Tibial nerve (tissue), 4 donors: ENCODE data around the gene ZNRF3. TPM values are rescaled to one million over a fixed set of nuclear protein-coding genes. Genes with fewer than 3 reads are reported as not detected.

ENCODE experiments used
- DNase-seq, 2 donors: peaks; one replicate each; pipeline ENCODE4 v3.0.0-alpha.2; 2019; ENCODE audit warnings: low spot score in 2 of 2
- H3K27ac ChIP-seq, 4 donors: fragments of 200-600 bp; sonication (generic) in 3 of 4; one replicate each; pipeline ENCODE4 v1.5.1; 2017 to 2019; ENCODE audit warnings: mild to moderate bottlenecking in 1 of 4
- H3K27me3 ChIP-seq, 2 donors: fragments of 200-600 bp; sonication (generic) in 1 of 2; one replicate each; pipeline versions ENCODE4 v1.5.1 to v1.6.0; 2017 to 2019
- H3K36me3 ChIP-seq, 3 donors: fragments of 200-600 bp; sonication (generic); one replicate each; pipeline ENCODE4 v1.5.1; 2018 to 2019
- H3K4me1 ChIP-seq, 4 donors: fragments of 200-600 bp; sonication (generic) in 3 of 4; one replicate each; pipeline ENCODE4 v1.5.1; 2017 to 2019
- H3K4me3 ChIP-seq, 4 donors: fragments of 200-600 bp; sonication (generic) in 3 of 4; one replicate each; pipeline ENCODE4 v1.5.1; 2017 to 2019; ENCODE audit warnings: mild to moderate bottlenecking in 1 of 4, moderate library complexity in 1 of 4
- H3K9me3 ChIP-seq, 4 donors: fragments of 200-600 bp; sonication (generic) in 3 of 4; one replicate each; pipeline ENCODE4 v1.5.1; 2017 to 2019
- EP300 ChIP-seq, 2 donors: sonication (generic); formaldehyde crosslinking; IDR thresholded peaks; one replicate each; pipeline ENCODE4 v1.6.1; 2017; ENCODE audit warnings: antibody characterized with exemption in 2 of 2, mild to moderate bottlenecking in 1 of 2
- POLR2A ChIP-seq, 2 donors: fragments of 450-650 bp; IDR thresholded peaks; one replicate each; pipeline ENCODE4 v1.6.1; 2017; ENCODE audit warnings: antibody characterized with exemption in 2 of 2, mild to moderate bottlenecking in 2 of 2, moderate library complexity in 2 of 2
- WGBS, 2 donors: methylation state at CpG; one replicate each; pipeline ENCODE4 v1.1.5; 2018; 5-methylcytosine and 5-hydroxymethylcytosine counted together
- total RNA-seq, 4 donors: library from RNA; depleted of rRNA; stranded (reverse); fragments of >200 nt; gene quantifications; one replicate each; pipeline ENCODE4 v1.1.0, GENCODE V29; 2016
- TF ChIP-seq, protein P1 (sequence below), 5 experiments: fragments of 200-600 bp in 3 of 5; fragments of 450-650 bp in 2 of 5; sonication (generic) in 3 of 5; IDR thresholded peaks; one replicate each; pipeline ENCODE4 v1.5.1; 2016 to 2019; ENCODE audit warnings: antibody characterized with exemption in 5 of 5, mild to moderate bottlenecking in 3 of 5, moderate library complexity in 2 of 5

Gene ZNRF3
- total RNA-seq, 4 donors from 2014 or later, result 18.0 to 37.9 (median 23.5) TPM

DNA sequence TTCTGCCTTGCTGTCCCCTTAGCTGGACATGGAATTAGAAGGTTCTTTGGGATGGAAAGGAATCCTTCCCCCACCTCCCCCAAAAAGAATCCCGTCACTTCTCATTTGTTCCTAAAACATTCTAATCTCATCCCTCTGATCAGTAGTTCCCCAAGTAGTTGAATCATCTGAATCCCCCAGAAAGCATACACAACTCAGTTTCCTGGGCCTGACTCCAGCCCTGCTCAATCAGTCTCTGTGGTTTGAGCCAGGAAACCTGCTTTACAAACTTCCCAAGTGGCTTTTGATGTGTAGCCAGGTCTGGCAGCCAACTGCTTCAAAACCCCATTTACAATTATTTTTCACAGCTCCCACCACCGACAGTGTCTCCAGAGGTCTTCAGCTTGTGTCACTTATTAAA, 158.0 kb downstream of the ZNRF3 start:
- H3K9me3 ChIP-seq, result no peaks in the 10 kb centered on the region
- TF ChIP-seq POLR2A (IDR thresholded peaks at IDR 0.05) (no peak), EP300 (IDR thresholded peaks at IDR 0.05) (no peak)
- TF ChIP-seq, protein P1, sequence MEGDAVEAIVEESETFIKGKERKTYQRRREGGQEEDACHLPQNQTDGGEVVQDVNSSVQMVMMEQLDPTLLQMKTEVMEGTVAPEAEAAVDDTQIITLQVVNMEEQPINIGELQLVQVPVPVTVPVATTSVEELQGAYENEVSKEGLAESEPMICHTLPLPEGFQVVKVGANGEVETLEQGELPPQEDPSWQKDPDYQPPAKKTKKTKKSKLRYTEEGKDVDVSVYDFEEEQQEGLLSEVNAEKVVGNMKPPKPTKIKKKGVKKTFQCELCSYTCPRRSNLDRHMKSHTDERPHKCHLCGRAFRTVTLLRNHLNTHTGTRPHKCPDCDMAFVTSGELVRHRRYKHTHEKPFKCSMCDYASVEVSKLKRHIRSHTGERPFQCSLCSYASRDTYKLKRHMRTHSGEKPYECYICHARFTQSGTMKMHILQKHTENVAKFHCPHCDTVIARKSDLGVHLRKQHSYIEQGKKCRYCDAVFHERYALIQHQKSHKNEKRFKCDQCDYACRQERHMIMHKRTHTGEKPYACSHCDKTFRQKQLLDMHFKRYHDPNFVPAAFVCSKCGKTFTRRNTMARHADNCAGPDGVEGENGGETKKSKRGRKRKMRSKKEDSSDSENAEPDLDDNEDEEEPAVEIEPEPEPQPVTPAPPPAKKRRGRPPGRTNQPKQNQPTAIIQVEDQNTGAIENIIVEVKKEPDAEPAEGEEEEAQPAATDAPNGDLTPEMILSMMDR (IDR thresholded peaks at IDR 0.05), result no peak
- H3K4me1 ChIP-seq, result peaks cover 0 to 39% (median 15%) of the 10 kb centered on the region in 4 donors
- H3K4me3 ChIP-seq, result no peak overlapping the region
- peaks cover 0 to 31% (median 0%) of the 10 kb centered on the region in 3 donors for H3K36me3 ChIP-seq
- peak overlapping the region in 2 of 4 donors; percentile 71 to 75 for H3K27ac ChIP-seq
- WGBS, 2 donors, result 22 to 25% methylated on average over 2 of the region's 2 CpGs
- no peaks in the 10 kb centered on the region for H3K27me3 ChIP-seq
- DNase-seq, result no peak

- H3K4me1 ChIP-seq, result peaks cover 0 to 35% (median 15%) of the 10 kb centered on the region in 4 donors
- H3K27ac ChIP-seq, result peak overlapping the region in 3 of 4 donors; percentile 15 to 81 (median 72)
- TF ChIP-seq, protein P1 (IDR thresholded peaks at IDR 0.05), result no peak
- TF ChIP-seq EP300 (IDR thresholded peaks at IDR 0.05), result no peak
- TF ChIP-seq POLR2A (IDR thresholded peaks at IDR 0.05), result no peak
- WGBS, 2 donors, result 69 to 75% methylated on average over 7 of the region's 7 CpGs
- H3K36me3 ChIP-seq, result peaks cover 0 to 57% (median 0%) of the 10 kb centered on the region in 3 donors
- no peak for DNase-seq
- no peaks in the 10 kb centered on the region for H3K9me3 ChIP-seq
- H3K4me3 ChIP-seq, result no peak overlapping the region
- no peaks in the 10 kb centered on the region for H3K27me3 ChIP-seq
Measured at GRCh38 chr22:29043906-29044575, 160.7 kb downstream of the ZNRF3 start.

DNA sequence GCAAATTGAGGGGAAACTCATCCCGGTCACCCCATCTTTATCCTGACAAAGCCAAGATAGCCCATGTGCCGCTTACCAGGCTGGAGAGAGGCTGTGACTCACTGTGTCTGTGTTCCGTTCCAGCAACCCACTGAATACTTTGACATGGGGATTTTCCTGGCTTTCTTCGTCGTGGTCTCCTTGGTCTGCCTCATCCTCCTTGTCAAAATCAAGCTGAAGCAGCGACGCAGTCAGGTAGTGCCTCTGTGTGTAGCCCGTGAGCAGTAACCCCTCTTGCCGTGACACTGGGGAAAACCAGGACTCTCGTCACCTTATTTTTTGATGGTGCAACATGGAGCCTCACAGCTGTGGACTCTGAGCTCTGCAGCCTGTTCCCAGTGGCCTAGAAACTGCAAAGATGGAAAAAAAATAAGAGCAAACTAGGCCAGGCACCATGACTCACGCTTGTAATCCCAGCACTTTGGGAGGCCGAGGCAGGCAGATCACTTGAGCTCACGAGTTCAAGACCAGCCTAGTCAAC, 161.3 kb downstream of the ZNRF3 start:
- H3K27ac ChIP-seq, result peak overlapping the region in 3 of 4 donors; percentile 15 to 81 (median 72)
- H3K27me3 ChIP-seq, result no peaks in the 10 kb centered on the region
- H3K4me1 ChIP-seq, result peaks cover 0 to 32% (median 15%) of the 10 kb centered on the region in 4 donors
- H3K4me3 ChIP-seq, result no peak overlapping the region
- 78% methylated on average over 13 of the region's 13 CpGs for WGBS, 2 donors
- H3K9me3 ChIP-seq, result no peaks in the 10 kb centered on the region
- no peak for TF ChIP-seq POLR2A (IDR thresholded peaks at IDR 0.05)
- TF ChIP-seq, protein P1 (IDR thresholded peaks at IDR 0.05), result no peak
- TF ChIP-seq EP300 (IDR thresholded peaks at IDR 0.05), result no peak
- H3K36me3 ChIP-seq, result peaks cover 0 to 64% (median 0%) of the 10 kb centered on the region in 3 donors
- no peak for DNase-seq

GRCh38 chr22:29048822-29049654, 165.7 kb downstream of the ZNRF3 start:
- WGBS, 2 donors, result 92 to 93% methylated on average over 30 to 31 of the region's 31 CpGs
- Histone ChIP-seq H3K9me3 (no peaks in the 10 kb centered on the region), H3K4me3 (no peak overlapping the region), H3K27ac (no peak overlapping the region), H3K27me3 (no peaks in the 10 kb centered on the region), H3K36me3 (peaks cover 0 to 79% (median 4%) of the 10 kb centered on the region in 3 donors), H3K4me1 (peaks cover 0 to 14% (median 4%) of the 10 kb centered on the region in 4 donors)
- TF ChIP-seq POLR2A (IDR thresholded peaks at IDR 0.05) (no peak), EP300 (IDR thresholded peaks at IDR 0.05) (no peak)
- TF ChIP-seq, protein P1 (IDR thresholded peaks at IDR 0.05), result no peak
- DNase-seq, result no peak
